IPS-NIHi7 (cell line): ENCODE data around the gene RNPEPL1.
"Not testable (repeated sequence)": the region's sequence is repeated elsewhere in the genome, so short reads cannot be mapped to it uniquely, and the experiment has no call there.

ENCODE experiments used
- DNase-seq: peaks from one replicate; pipeline ENCODE4 v3.0.0; 2012; ENCODE audit warnings: mixed read lengths; ENCODE audit errors: extremely low spot score

Gene RNPEPL1

DNA sequence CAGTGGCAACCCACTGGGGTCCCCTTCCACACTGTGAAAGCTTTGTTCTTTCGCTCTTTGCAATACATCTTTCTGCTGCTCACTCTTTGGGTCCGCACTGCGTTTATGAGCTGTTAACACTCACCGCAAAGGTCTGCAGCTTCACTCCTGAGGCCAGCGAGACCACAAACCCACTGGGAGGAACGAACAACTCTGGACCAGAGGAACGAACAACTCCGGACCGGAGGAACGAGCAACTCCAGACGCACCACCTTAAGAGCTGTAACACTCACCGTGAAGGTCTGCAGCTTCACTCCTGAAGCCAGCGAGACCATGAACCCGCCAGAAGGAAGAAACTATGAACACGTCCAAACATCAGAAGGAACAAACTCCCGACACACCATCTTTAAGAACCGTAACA is 29.2 kb upstream of the RNPEPL1 start:
- not testable (repeated sequence) for DNase-seq

DNA sequence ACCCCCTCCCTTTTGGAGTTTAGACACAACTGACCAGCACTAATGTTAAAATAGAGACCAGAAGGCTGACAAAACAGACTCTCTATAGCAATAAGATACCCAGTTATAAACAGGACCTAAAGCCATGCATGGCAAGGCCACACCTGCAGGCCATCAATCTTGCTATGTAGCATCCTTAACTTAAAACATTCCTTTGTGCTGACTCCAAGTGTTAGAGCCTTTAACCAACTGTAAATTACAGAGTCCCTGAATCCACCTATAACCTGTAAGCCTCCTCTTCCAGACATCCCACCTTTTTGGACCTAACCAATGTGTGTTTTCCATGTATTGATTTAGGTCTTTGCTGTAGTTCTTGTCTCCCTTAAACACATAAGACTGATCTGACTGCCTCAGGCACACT is 28.4 kb upstream of the RNPEPL1 start:
- no peak for DNase-seq

DNA sequence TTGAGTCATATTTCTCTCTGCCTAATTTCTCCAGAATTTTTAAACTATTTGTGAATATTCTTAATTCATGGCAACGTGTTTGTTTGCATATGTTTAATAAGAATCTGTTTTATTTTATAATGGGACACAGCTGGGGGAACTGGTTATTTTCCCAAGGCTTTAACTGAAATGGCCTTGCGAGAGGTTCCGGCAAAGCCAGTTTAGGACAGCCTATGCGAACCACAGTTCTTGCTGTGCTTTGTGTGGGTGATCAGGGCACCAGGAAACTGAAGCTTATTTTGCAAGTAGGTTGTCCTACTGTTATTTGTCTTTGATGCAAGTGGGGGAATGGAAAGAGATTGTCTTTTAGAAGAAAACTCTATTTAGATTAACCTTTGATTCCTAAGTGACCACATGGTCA is 17.0 kb upstream of the RNPEPL1 start:
- no peak for DNase-seq

DNA sequence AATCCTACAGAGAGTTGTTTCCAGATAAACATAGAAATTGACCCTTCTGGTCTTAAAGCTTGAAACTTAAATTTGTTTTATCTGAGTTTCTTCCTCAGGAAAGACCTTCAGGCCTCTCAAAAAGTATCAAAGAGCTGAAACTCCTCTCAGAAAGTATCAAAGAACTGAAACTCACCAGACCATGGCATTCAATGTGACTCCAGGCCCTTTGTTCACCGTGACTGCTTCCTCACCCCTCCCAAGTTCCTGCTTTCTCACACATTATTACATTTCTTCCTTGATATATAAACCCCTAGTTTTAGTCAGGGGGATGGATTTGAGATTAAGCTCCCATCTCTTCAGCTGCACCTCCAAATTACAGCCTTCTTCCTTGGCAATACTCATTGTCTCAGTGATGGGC is 16.5 kb upstream of the RNPEPL1 start:
- DNase-seq: no peak

DNA sequence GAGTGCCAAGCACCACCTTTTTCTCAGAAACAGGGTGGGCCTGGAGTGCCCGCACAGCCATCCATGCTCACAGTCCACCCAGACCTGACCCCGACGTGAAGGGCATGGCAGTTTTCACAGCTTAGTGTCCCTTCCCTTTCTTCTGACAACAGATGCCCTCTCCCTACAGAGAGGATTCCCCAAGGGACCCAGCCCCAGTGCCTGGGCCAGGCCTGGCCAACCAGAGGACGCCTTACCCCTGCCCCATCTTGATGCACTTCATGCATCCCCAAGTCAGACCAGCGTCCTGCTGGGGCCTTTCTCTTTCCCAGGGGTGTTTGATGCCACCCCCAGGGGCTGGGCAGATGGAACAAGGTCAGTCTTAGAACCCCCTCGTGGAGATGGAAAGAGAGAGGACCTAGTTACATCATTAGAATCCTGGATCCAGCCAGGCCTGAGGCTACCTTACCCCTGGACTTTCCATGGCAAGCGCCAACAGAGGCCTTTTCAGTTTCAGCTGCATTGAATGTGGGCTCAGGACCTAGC is 14.3 kb upstream of the RNPEPL1 start:
- DNase-seq: no peak

DNA sequence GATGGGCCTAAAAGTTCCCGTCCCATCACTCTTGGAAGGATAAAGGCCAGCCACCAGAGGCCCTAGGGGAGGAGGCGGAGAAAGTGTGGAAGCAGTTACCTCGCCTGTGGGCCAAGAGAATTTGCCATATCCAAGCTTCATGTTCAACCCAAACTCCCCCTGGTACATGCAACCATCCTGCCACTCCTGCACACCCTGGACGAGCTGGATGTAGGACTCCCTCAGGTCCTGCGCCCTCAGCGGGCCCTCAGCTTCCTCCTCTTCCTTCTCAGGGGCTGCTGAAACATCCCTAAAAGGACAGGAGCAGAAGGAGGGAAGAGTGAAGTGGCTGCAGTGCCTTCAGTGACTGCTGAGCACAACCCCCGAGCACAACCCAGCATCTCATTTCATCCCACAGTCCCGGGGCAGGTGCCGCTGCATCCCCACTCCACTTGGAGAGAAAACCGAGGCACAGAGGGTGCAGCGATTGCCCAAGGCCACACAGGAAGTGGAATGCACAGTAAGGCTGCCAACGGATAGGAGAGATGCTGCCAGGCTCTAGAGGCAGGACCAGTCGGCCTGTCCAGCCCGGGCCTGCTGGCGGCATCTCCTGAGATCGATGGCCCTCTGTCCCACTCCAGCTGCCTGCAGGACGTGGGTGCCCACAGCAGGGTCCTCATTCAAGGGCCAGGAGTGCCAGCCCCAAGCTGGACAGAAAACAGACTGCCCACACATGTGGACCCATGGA is 13.4 kb upstream of the RNPEPL1 start:
- DNase-seq: no peak

DNA sequence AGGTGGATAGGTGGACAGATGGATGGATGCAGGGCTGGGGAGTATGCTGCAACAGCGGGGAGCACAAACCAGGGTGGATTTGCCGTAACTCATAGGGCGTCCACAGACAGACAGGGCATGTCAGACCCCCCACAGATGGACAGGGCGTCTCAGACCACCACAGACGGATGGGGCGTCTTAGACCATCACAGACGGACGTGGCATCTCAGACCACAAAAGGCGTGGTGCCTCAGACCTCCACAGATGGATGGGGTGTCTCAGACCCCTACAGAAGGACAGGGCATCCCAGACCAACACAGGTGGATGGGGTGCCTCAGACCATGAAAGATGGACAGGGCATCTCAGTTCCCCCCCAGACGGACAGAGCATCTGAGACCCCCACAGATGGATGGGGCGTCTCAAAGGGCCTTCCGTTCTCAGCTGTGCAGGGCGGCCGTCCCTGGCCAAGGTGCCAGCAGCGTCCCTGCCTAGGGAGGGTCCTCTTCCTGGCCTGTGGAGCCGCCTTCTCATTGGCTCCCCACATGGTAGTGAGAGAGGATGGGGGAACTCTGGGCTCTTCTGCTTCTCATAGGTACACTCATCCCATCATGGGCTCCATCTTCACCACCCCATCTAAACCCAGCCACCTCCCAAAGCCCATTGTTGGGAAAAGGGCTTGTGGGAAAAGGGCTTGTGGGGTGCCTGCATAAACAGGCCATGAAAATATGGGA is 12.6 kb upstream of the RNPEPL1 start:
- no peak for DNase-seq

DNA sequence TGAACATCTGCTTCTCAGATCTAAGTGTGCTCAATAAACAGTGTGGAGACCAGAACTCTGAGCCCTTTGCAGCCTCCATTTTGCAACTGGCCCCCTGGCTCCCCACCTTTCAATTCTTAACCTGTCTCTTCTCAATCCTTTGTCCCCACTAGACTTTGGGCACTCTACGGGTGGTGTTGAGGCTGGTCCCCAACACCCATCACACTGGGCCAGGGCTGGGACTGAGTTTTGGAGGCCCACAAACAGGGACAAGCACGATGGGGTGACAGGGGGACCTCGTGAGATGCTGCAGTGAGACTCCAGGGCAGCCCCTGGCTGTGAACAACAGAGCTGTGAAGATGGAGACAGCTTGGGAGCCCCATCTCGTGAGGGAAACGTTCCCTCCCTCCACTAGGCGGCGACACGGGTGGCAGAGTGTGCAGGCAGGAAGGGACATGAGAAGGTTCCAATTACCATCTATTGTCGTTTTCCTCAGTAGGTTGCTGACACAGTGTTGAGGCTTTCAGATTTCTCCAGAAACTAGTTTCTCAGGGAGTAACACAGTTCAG is 11.7 kb upstream of the RNPEPL1 start:
- DNase-seq: peak; percentile 81

DNA sequence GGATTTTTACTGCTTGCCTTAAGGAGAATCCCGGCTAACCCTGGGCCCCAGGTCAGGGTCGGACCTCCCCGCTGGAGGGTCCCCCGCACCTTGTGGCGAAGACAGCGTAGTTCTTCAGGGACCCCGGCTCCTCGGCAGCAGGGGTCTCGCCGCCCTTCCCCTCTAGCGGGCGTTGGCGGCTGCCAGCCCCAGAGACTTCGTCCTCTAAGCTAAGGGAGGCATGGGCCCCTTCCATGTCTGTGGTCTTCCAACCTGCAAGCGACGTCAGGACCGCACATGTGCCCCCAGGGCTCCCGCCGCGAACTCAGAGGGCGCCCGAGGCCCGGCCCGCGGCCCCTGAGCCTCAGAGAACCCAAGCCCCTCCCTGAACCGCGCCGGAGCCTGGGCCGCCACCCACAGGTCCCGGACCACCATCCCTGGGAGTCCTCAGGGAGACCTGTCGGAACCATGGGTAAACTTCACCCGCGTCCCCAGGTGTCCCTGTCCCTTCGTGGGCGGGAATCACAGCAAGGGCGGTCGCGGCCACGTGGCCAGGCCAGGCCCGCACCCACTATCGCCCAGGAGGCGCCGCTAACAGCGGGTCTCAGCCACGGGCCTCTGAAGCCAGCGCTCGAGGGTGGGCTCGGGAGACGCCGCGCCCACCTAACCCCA is 11.1 kb upstream of the RNPEPL1 start:
- no peak for DNase-seq

DNA sequence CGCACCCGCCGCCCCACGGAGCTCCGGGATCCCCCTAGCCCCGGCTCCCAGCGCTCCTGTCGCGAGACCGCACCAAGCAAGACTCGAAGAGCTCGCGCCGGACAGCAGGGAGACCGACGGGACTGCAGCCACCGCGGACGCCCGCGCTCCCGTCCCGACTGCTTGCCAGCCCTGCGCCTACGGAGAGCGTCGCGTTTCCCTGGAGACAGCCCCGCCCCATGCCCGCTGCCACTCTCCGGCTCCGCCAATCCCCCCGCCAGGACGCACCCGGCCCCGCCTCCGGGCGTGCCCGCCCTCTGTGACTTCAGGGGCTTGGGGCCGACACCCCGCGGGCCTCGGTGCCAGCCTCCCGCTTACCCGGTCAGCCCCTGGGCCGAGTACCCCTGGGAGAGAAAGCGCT is 10.5 kb upstream of the RNPEPL1 start, which contains the start of gene ANKMY1:
Gene ANKMY1, minus strand, starts transcription at position 181 of the 400 bp plus-strand sequence. CDS start 653 bp downstream, outside the sequence.
- DNase-seq: peak; percentile 96

DNA sequence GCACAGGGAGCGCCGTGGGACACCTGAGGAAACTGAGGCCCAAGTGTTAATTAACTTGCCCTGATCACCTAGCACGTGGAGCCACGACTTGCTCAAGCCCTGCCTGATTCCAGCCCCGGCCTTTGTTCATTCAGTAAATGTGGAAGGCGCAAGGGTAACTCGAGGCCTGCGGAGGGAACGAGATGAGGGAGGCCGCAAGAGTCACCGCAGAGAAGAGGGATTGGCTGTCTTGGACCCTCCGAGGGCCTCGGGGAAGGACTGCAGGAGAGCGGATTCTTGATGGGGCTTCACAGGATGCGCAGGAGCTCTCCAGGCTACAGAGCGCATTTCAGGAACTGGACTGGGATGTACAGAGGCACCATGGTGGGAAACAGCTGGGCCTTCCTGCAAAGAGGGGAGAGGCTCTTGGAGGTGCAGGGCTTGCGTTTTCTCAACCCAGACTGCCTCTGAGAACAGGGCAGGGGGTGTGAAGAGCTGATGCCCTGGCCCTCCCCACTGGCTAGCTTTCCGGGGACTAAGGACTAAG is 10.0 kb upstream of the RNPEPL1 start:
- DNase-seq: no peak

DNA sequence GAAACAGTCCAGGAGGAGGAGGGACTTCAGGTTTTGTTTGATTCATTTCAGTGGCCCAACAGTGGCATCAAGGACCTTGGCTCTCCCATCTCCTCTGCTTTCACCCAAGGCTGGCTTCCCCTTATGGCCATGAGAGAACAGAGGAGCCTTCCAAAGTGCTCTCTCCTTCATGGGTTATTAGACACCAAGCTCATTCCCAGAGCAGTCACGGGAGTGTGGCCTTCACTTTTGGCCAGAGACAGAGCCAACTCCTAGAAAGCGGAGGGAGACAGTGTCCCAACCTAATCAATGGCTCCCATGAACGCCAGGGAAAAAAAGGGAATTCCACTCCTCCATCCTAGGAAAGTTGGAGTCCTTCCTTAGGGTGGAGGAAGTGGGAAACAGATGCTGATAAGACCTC is 9.0 kb upstream of the RNPEPL1 start:
- no peak for DNase-seq

DNA sequence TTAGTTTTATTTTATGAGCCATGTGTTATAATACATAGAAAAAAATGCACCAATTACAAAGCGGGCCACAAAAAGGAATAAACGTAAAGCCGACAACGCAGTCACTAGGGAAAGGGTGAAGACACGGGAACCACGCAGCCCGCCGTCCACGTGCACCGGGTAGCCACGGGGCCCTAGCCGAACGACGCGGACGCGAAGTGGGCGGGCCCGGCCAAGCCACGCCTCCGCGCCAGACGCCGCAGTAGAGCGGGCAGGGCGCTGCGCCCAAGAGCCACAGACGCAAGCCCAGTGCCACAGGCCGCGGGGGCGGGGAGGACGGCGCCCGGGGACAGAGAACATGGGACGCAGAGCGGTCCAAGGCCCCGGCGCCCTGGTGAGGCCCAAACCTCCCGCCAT is 8.2 kb upstream of the RNPEPL1 start, which contains the start of gene DUSP28:
Gene DUSP28, plus strand, starts transcription at position 274 of the 396 bp plus-strand sequence. CDS start 328 bp downstream, outside the sequence.
- DNase-seq: peak; percentile 85

DNA sequence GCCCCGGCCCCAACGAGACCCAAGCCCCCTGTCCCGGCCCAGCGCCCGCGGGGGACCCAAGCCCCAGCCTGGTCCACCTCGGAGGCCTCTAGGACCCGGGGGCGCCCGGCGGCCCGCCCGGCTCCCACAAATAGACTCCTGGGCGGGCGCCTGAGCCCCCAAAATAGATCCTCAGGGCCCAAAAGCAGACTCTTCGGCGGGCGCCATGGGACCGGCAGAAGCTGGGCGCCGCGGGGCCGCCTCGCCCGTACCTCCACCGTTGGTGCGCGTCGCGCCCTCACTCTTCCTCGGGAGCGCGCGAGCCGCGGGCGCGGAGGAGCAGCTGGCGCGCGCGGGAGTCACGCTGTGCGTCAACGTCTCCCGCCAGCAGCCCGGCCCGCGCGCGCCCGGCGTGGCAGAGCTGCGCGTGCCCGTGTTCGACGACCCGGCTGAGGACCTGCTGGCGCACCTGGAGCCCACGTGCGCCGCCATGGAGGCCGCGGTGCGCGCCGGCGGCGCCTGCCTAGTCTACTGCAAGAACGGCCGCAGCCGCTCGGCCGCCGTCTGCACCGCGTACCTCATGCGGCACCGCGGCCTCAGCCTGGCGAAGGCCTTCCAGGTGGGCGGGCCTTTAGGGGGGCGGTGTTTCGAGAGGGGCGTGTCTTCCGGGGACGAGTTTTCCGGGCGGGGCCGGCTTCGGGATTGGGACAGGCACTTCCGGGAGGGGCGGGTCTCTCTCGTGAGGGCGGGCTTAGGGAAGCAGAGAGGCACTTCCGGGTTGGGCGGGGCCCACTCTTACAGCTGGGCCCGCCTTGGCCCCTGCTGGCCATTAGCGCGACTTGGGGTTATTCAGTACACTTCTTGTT is 7.6 kb upstream of the RNPEPL1 start:
- peak; percentile 92 for DNase-seq

DNA sequence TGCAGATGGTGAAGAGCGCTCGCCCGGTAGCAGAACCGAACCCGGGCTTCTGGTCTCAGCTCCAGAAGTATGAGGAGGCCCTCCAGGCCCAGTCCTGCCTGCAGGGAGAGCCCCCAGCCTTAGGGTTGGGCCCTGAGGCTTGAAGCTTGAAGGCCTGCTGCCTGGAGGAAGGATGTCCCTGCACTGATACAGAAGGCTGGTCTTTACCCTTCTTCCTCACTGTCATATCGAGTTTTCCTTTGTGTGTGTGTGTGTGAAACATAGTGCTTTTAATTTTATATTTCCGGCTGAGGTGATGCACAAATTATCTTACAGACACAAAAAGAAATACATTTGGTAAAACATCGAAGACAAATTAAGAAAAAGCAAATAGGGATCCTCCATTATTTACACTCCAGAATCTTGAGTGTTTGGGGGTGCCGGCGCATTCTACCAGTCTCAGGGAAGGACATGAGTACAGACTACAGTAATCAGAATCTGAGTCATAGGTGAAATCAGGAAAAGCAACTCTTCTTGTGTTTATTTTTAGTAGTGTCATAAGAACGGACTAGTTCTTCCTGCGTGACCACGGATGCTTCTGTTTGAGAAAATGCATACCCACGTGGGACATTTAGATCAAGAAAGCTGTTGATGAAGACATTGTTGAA is 6.8 kb upstream of the RNPEPL1 start:
- DNase-seq: no peak

DNA sequence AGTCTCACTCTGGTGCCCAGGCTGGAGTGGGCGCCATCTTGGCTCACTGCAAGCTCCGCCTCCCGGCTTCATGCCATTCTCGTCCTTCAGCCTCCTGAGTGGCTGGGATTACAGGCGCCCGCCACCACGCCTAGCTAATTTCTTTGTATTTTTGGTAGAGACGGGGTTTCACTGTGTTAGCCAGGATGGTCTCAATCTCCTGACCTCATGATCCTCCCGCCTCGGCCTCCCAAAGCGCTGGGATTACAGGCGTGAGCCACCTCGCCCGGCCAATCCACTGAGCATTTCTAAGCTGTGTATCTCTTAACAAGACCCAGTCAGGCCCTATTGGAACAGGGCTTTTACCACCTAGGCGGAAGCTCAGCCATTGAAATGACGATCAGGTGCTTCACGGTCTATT is 5.1 kb upstream of the RNPEPL1 start:
- DNase-seq: not testable (repeated sequence)

DNA sequence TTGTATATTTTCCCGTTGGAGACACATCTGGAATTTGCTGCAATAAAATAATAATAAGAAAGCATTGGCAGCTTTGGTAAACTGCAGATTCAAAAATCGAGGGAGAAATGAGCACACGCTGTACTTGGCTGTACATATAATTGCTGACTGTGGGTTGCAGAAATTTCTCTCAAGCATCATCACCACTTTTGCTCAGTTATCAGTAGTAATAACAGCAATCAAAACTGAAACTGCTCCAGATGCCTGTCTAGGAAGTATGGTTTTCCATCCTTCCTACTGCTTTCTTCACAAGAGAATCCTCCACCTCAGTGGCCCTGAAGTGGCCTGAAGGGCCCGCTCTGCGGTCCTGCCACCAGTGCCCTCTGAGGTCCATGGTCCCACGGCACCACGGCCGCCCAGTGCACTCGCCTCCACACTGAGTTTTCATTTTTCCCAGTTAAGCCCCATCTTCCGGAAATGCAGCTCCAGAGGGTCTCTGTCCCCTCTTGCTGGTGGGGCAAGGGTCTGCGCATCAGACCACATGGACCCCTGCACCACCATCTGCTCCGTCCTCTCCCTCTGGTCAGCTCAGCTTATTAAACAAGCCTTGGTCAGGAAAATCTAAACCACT is 4.2 kb upstream of the RNPEPL1 start:
- no peak for DNase-seq

DNA sequence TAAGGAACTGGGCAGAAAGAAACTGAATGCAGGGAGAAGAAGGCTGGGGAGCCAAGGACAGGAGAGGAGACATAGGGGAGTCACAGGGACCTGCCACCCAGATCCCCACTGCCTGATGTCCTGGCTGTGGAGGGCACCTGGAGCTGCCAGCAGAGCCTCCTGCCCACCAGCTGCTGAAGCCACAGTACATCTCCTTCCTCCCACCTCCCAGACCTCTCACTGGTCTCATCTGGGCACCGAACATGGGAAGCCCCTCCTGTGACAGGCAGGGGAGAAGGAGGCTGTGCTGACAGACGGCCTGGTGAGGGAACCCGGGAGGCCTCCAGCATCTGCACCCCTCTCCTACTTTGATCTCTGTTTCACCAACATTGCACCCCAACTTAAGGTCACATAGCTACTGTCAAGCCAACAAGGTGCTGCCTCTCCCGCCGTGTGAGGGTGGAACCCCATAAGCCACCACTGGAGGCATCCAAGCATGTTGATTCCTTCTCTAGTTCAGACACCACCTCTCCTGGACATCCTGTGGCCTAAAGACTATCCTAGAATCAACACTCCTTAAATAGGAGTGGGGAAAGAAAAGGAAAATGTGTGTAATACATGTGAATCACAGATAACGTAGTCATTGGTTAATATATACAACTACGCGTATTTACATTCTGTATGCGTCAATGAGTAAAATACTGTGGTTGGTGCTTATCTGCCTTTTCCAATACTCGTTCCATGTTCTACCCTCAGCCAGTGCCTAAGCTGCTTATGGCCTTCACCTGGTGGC is 3.5 kb upstream of the RNPEPL1 start:
- DNase-seq: no peak
